CD4-positive, alpha-beta T cell treated with Interleukin-15 for 4 hours (primary cell): ENCODE data around the gene TMEM218.
"Not testable (repeated sequence)": the region's sequence is repeated elsewhere in the genome, so short reads cannot be mapped to it uniquely, and the experiment has no call there.

ENCODE experiments used
- DNase-seq: peaks from one replicate; pipeline ENCODE4 v3.0.0-alpha.2; 2020; ENCODE audit warnings: low spot score

TMEM218 gene

GRCh38 chr11:125075242-125075625, 36.2 kb downstream of the TMEM218 start:
- no peak for DNase-seq

GRCh38 chr11:125074511-125075241, 36.8 kb downstream of the TMEM218 start:
- DNase-seq, result no peak

GRCh38 chr11:125073616-125074483, 37.6 kb downstream of the TMEM218 start:
- no peak for DNase-seq

DNA sequence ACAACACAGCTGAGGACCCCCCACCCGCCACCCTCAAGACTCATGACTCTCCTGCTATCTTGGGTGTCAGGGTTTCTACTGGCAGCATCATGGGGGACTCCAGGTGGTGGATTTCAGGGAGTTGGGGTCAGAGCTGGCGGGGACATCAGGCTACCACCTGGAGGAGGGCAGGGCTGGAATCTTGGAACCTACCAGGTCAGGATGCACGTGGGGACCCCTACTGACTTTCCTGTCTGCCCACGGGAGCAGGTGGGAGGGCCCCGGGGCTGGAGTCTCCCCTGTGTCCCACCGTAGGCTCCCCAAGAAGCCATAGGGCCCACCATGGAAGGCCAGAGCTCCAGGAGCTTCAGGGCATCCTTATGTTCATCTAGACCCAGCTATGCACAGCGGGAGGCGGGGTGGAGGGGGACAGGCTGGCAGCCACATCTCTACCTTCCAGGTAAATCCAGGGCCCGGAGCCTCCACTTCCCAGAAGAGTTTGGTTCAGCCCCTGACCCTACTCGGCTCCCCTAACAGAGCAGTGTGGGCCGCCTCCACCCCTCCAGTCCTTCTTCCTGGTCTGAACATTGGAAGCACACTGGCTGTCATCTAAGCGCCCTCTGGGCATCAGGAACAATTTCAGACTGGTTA, 38.4 kb downstream of the TMEM218 start:
- no peak for DNase-seq

DNA sequence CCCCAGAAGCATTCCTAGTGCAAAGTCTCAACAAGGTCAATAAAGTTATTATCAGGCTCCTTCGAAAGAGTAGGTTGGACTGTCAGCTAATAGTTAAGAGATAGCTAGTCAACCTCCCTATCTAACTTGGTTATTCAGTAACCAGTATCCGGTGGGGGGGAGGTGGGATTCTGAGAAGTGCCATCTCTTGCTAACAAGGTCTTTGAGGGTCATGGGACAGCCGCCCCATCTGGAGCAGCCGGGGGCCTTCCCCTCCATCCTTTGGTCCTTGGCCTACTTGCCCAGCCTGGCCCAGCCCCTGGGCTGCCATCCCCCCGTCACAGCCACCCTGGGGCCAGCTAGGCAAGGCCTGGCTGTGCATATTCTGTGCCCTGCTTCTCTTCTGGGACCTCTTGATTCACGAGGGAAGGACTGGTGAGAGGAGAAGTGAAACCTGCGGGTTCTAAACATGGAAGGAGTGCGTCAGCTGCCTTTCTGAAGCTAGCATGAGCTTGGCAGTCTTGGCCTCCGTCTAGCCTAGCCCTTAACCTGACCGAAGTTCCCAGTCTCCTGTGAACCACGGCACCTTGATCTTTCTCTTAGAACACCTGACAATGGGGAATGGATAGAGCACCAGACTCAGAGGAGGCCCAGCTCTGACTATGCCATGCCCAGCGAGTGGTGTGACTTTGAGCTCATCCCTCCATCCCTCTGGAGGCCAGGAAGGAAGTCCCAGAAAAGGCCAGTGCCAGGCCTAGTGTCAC, 39.0 kb downstream of the TMEM218 start:
- no peak for DNase-seq

DNA sequence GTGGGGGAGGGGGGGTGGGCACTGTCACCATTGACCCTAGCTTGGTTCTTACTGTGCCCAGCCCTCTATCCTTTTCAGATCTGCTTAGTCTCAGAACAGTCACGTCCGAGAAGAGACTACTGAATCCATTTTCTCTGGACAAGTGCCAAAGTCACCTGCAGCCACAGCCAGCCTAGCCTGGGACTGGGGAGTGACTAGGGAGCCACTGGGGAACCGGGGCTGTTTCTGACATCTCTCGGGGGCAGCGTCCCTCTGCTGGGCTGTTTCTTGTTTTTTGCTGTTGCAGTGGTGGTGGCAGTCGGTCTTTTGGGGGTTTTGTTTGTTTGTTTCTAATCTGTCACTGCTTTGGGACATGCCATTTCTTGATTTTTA, 39.6 kb downstream of the TMEM218 start:
- no peak for DNase-seq

- no peak for DNase-seq
These were observed 40.0 kb downstream of the TMEM218 start for GRCh38 chr11:125071435-125071834.

GRCh38 chr11:125070699-125071254, 40.6 kb downstream of the TMEM218 start:
- DNase-seq, result peak; percentile 2

- no peak for DNase-seq
These were observed 41.6 kb downstream of the TMEM218 start for GRCh38 chr11:125069796-125070195.

DNA sequence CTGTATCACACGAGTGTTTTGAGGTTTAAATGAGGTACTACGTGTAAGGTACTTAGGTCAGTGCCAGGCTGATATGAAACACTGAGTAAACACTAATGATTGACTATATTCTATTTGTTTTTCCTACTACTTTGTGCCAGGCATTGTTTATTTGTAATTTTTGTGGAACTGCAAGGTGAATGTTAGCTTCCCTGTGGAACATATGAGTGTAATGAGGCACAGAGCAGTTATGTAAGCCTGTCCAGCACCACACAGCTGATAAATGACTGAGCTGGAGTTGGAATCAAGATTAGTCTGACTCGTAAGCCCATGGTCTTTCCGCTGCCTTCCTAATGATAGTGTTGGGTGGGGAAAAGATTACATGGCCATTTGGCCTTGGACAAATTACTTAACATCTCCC, 42.4 kb downstream of the TMEM218 start:
- no peak for DNase-seq

DNA sequence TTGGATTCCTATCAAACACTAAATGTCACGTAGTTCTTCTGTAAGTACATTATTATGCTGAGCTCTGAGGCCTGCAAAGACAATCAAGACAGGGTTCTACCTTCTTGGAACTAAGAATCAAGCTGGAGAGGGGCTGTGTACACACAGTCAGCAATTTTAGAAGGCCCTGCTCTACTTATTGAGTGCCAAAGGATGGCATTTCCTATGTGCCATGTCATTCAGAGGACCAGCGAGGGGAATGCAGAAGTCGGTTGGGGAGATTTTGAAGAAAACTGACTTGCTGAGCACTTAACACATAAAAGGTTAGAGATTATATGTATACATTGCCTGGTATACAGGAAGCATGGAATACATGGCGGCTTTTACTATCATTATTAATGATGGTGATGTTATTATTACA, 43.1 kb downstream of the TMEM218 start:
- DNase-seq, result no peak

DNA sequence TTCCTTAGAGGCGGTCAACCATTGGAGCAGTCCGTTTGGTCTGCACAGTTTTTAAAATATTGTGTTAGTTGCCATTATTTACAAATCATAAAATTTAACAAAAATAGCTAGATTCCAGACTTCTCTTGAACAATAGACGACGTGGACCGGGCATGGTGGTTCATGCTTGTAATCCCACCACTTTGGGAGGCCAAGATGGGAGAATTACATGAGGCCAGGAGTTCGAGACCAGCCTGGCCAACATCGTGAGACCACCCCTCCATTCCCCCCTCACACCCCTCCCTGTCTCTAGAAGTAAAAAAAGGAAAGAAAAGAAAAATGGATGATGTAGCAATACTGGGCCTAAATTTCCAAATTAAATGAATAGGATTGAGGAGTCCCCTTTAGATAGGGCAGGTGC, 47.4 kb downstream of the TMEM218 start:
- no peak for DNase-seq

GRCh38 chr11:125063429-125064043, 47.9 kb downstream of the TMEM218 start:
- DNase-seq, result no peak

GRCh38 chr11:125062931-125063428, 48.4 kb downstream of the TMEM218 start, which contains the start of gene SLC37A2:
SLC37A2 (plus strand) TSS chr11:125063305; CDS start chr11:125063368, 63 bp downstream.
- DNase-seq, result peak; percentile 35

GRCh38 chr11:125062218-125062930, 49.1 kb downstream of the TMEM218 start:
- no peak for DNase-seq

- DNase-seq, result no peak
These were observed 50.1 kb downstream of the TMEM218 start for GRCh38 chr11:125061281-125061680.

DNA sequence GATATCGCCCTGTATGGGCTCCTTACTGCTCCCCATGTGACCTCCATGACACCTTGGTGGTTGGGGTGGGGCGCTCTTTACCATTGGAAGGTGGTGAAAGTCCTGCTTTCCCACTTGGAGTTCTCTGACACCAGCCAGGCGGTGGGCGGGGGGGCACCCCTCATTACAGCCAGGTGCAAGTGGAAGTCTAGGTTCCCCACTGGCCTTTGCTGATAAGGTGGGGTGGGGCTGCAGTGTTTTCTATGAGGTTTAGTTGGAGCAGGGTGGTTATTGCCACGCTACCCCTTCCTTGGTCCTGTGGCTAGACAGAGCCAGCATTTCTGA, 53.8 kb downstream of the TMEM218 start:
- DNase-seq, result no peak

DNA sequence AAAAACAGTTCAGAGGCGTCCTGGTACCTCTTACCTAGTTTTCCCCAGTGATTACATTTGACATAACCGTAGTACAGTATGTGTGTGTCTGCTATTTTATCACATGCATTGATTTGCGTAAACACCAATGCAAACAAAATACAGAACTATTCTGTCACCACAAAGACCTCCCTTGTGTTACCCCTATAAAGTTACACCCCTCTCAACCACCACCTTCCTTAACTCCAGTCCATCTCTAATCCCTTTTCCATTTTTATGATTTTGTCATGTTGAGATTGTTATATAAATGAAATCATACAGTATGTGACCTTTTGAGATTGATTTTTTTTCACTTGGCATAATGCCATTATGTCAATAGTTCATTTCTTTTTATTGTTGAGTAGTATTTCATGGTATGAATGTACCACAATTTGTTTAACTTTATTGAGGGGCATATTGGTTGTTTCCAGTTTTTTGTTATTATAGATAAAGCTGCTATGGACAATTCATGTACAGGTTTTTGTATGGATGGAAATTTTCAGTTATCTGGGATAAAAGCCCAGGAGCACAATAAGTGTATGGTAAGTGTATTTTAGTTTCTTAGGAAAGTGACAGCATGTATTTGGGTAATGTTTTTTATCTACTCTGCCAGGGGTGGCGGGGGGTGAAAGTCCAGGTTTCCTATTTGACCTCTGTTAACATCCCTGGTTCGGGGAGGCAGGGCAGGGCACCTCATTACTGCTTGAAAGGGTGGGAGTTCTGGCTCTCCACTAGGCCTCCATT, 54.3 kb downstream of the TMEM218 start:
- DNase-seq, result no peak

GRCh38 chr11:125056111-125056510, 55.3 kb downstream of the TMEM218 start:
- DNase-seq, result not testable (repeated sequence)
